IPS-20b (cell line): Measurements from ENCODE around the gene NCBP2L.
A peak's percentile ranks its signal among the peaks of the same experiment; 100 is the strongest.

Experiments used
- H3K27ac ChIP-seq: one replicate; pipeline ENCODE4 v1.5.1; 2013; ENCODE audit warnings: low read length
- H3K27me3 ChIP-seq: 2 replicates; pipeline ENCODE4 v1.6.1; 2013; ENCODE audit warnings: mild to moderate bottlenecking, low read length, inconsistent platforms; ENCODE audit not compliant: insufficient read depth
- H3K36me3 ChIP-seq: 2 replicates; pipeline ENCODE4 v1.6.1; 2013; ENCODE audit warnings: low read depth, mild to moderate bottlenecking, inconsistent platforms, low read length, moderate library complexity; ENCODE audit not compliant: insufficient read depth
- H3K4me1 ChIP-seq: 2 replicates; pipeline ENCODE4 v1.6.1; 2013; ENCODE audit warnings: mild to moderate bottlenecking, control low read depth, inconsistent platforms, low read length, moderate library complexity; ENCODE audit not compliant: insufficient read depth
- H3K4me3 ChIP-seq: 2 replicates; pipeline ENCODE4 v1.5.1; 2013; ENCODE audit warnings: mild to moderate bottlenecking, low read length, inconsistent platforms
- H3K9ac ChIP-seq: 2 replicates; pipeline ENCODE4 v1.6.1; 2013; ENCODE audit warnings: low read depth, mild to moderate bottlenecking, inconsistent platforms, low read length, moderate library complexity
- H3K9me3 ChIP-seq: 2 replicates; pipeline ENCODE4 v1.6.1; 2013; ENCODE audit warnings: mild to moderate bottlenecking, low read depth, low read length, inconsistent platforms; ENCODE audit not compliant: insufficient read depth

NCBP2L gene

GRCh38 chrX:107777536-107777832 is at the start of gene NCBP2L:
Gene NCBP2L, plus strand, starts transcription at chrX:107777733. Its CDS starts 16,488 bp downstream, at chrX:107794221.
- Histone ChIP-seq H3K9ac (no peak within 1 kb of the TSS), H3K9me3 (no peaks in the 10 kb centered on the region), H3K4me3 (peak within 1 kb of the TSS; percentile 61; the same call in 1 of the 2 replicates), H3K4me1 (peaks cover 6% of the 10 kb centered on the region; the same call in 1 of the 2 replicates), H3K27ac (no peak within 1 kb of the TSS), H3K27me3 (peaks cover 39% of the 10 kb centered on the region), H3K36me3 (no peaks in the 10 kb centered on the region)

GRCh38 chrX:107728371-107729099 is 49.0 kb upstream of the NCBP2L start:
- no peaks in the 10 kb centered on the region for H3K27me3 ChIP-seq
- H3K4me3 ChIP-seq = no peak overlapping the region
- H3K27ac ChIP-seq = no peak overlapping the region
- H3K9ac ChIP-seq = no peak overlapping the region
- H3K9me3 ChIP-seq = no peaks in the 10 kb centered on the region
- no peaks in the 10 kb centered on the region for H3K36me3 ChIP-seq
- peaks cover 20% of the 10 kb centered on the region; the same call in 1 of the 2 replicates for H3K4me1 ChIP-seq

DNA sequence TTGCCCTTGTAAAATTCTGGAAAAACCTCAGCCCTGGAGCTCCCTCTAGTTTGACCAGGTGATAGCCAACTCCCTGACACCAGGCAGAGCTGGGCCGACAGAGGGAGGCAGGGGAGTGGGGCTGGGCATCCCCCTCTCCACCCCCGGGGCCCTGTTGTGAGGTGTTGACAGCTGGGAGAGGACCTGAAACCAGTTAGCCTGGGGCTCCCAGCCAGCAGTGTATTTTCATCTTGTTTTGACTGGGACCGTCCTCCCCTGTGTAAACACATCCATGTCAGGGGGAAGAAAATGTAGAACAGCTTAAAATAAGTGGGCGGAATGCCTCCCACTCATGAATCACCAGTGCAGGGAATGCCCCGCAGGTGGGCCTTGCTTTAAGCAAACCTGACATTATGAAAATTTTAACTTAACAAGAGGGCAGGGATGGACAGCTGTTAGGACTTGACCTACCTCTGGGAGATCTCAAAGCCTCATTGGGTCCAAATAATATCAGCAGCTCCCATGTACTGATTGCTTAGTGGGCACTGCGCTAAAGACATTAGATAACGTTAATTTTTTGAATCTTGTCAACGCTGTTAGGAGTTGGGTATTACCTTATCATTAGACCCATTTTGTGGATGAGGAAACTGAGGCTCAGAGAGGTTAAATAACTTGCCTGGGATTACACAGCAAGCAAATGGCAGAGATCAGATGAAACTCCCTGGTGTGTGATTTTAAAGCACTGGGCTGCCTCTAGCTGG is 47.8 kb upstream of the NCBP2L start:
- no peaks in the 10 kb centered on the region for H3K9me3 ChIP-seq
- H3K27me3 ChIP-seq = no peaks in the 10 kb centered on the region
- H3K36me3 ChIP-seq = no peaks in the 10 kb centered on the region
- no peak overlapping the region for H3K4me3 ChIP-seq
- no peak overlapping the region for H3K9ac ChIP-seq
- H3K27ac ChIP-seq = no peak overlapping the region
- H3K4me1 ChIP-seq = peaks cover 20% of the 10 kb centered on the region; the same call in 1 of the 2 replicates

- H3K36me3 ChIP-seq = no peaks in the 10 kb centered on the region
- peak overlapping the region; percentile 49 for H3K27ac ChIP-seq
- no peaks in the 10 kb centered on the region for H3K9me3 ChIP-seq
- H3K9ac ChIP-seq = no peak overlapping the region
- H3K4me3 ChIP-seq = no peak overlapping the region
- no peaks in the 10 kb centered on the region for H3K27me3 ChIP-seq
- H3K4me1 ChIP-seq = peaks cover 20% of the 10 kb centered on the region; the same call in 1 of the 2 replicates
These were observed 47.3 kb upstream of the NCBP2L start for GRCh38 chrX:107730298-107730655.

DNA sequence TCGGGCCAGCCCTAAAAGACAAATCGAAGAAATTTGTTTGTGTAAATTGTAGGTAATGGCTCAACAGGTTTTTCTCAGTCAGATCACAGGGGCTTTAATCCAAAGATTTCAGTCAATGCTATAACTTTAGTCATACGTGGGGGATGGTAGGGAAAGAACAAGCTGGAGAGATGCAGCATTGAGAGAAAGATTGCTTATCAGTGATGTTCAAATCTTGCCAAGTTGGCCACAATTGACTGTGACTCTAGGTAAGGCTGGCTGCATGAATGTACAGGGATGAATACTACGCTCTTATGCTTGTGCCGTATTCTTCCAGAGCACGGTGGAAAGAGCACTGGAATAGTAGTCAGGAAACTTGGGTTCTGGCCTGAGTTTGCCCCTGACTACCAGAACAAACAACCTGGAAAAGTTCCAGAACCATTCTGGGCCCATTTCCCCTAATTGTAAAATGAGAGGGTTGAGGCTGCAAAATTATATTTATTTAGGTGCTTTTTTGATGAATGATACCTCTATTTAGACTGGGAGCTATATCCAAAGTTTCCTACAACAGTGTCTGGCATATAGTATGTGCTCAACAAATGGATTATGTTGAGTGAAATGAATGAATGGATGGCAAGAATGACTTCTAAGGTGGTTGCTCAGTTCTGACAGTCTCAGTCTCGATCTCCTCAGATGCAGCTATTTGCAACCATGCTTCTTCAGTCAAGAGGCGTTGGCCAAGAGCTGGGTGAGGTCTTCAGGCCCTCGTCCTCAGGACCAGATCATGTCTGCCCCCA is 46.4 kb upstream of the NCBP2L start:
- H3K4me1 ChIP-seq = peaks cover 20% of the 10 kb centered on the region; the same call in 1 of the 2 replicates
- H3K27me3 ChIP-seq = no peaks in the 10 kb centered on the region
- H3K27ac ChIP-seq = no peak overlapping the region
- H3K36me3 ChIP-seq = no peaks in the 10 kb centered on the region
- H3K9me3 ChIP-seq = no peaks in the 10 kb centered on the region
- no peak overlapping the region for H3K4me3 ChIP-seq
- H3K9ac ChIP-seq = no peak overlapping the region

- H3K9ac ChIP-seq = no peak overlapping the region
- H3K36me3 ChIP-seq = no peaks in the 10 kb centered on the region
- H3K27ac ChIP-seq = no peak overlapping the region
- H3K27me3 ChIP-seq = no peaks in the 10 kb centered on the region
- H3K4me1 ChIP-seq = peaks cover 20% of the 10 kb centered on the region
- no peak overlapping the region for H3K4me3 ChIP-seq
- no peaks in the 10 kb centered on the region for H3K9me3 ChIP-seq
These were observed 45.6 kb upstream of the NCBP2L start for GRCh38 chrX:107731831-107732502.

DNA sequence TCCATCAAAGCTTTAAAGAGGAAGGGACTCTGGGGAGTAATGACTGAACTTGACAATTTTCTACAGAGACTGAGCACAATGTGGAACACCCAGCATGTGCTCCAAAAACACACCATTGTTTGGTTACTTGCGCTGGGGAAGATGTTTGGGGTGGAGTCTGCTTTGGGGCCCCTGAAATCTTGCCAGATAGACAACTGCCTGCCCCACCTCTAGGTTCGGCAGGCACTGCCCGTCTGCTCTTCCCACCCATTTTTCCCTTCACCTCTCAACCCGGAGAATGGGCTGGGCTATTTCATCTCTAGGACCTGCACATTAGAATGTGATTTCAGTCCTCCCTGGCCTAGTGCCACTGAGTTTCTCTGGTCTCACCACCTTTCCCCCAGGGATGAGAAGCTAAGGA is 43.8 kb upstream of the NCBP2L start:
- Histone ChIP-seq H3K4me1 (peaks cover 24% of the 10 kb centered on the region), H3K9me3 (no peaks in the 10 kb centered on the region), H3K27ac (no peak overlapping the region), H3K36me3 (no peaks in the 10 kb centered on the region), H3K9ac (no peak overlapping the region), H3K4me3 (no peak overlapping the region), H3K27me3 (no peaks in the 10 kb centered on the region)

- peaks cover 18% of the 10 kb centered on the region for H3K4me1 ChIP-seq
- no peak overlapping the region for H3K9ac ChIP-seq
- no peaks in the 10 kb centered on the region for H3K9me3 ChIP-seq
- H3K4me3 ChIP-seq = no peak overlapping the region
- no peaks in the 10 kb centered on the region for H3K27me3 ChIP-seq
- H3K27ac ChIP-seq = no peak overlapping the region
- H3K36me3 ChIP-seq = no peaks in the 10 kb centered on the region
These were observed 42.9 kb upstream of the NCBP2L start for GRCh38 chrX:107734646-107735045.

DNA sequence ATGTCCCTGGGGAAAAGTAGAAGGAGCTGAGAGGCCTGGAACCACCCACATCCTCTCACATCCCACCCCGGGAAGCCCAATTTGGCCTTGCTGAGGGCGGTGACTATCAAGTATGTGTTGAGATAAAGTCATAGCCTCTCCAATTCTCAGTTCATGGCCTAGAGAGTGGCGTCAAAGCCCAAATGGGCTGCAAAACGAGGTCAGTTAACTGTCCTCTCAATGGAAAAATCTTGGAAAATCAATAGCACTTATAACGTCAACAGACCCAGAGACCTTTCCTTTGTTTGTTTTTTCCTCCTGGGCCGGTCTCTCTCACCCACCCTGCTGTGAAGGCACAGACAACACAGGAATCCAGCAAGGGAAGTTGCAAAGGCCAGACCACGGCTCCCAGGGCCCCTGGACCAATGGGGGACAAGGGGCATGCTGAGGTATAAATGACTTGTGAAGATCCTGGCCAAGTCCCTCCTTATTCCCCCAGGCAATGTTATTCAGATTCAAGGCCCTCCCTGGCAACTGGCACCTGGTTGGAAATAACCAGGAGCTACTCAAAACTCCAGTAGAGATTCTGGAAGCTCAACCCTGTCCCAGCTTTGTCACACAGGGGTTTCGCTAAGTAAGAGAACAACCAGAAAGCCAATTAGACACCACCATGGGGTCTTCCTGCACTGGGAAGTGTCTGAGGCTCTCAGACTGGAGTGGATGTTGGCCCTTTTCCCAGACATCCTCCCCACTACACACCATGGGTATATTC is 40.6 kb upstream of the NCBP2L start:
- no peaks in the 10 kb centered on the region for H3K36me3 ChIP-seq
- no peaks in the 10 kb centered on the region for H3K9me3 ChIP-seq
- peaks cover 9% of the 10 kb centered on the region for H3K4me1 ChIP-seq
- H3K9ac ChIP-seq = no peak overlapping the region
- H3K27me3 ChIP-seq = peaks cover 5% of the 10 kb centered on the region; the same call in 1 of the 2 replicates
- H3K27ac ChIP-seq = no peak overlapping the region
- H3K4me3 ChIP-seq = no peak overlapping the region

DNA sequence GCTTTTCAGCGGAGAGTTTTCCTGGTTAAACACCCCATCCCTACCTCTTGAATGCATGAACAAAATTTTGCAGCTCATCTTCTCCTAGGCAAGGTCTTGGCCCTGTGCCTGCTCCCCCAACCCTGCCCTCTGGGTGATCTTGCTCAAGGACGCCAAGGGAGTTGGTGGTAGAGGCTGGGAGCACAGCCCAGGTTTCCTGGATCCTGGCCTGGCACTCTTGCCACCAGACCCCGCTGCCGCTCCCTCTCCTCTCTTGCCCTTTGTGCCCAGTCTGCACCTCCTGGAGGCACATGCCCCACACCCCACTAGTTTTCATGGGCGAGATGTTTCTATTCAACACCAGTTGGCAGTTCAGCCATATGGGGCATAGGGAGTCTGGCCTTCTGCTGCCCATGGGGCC is 39.3 kb upstream of the NCBP2L start:
- Histone ChIP-seq H3K27me3 (peaks cover 5% of the 10 kb centered on the region; the same call in 1 of the 2 replicates), H3K9ac (no peak overlapping the region), H3K27ac (no peak overlapping the region), H3K36me3 (no peaks in the 10 kb centered on the region), H3K9me3 (no peaks in the 10 kb centered on the region), H3K4me1 (peaks cover 13% of the 10 kb centered on the region), H3K4me3 (no peak overlapping the region)

- Histone ChIP-seq H3K27ac (no peak overlapping the region), H3K27me3 (peaks cover 5% of the 10 kb centered on the region; the same call in 1 of the 2 replicates), H3K36me3 (no peaks in the 10 kb centered on the region), H3K4me3 (no peak overlapping the region), H3K4me1 (peaks cover 13% of the 10 kb centered on the region), H3K9me3 (no peaks in the 10 kb centered on the region), H3K9ac (no peak overlapping the region)
These were observed 38.8 kb upstream of the NCBP2L start for GRCh38 chrX:107738768-107739167.
